Uterus (tissue), 2 donors: ENCODE data around the gene OSBPL2.

Source experiments
- CTCF ChIP-seq, 4 experiments: fragments of 200-600 bp in 2 of 4; fragments of 450-650 bp in 2 of 4; sonication (generic) in 2 of 4; IDR thresholded peaks; one replicate each; pipeline ENCODE4 v1.5.1; 2016 to 2019; ENCODE audit warnings: antibody characterized with exemption in 4 of 4, mild to moderate bottlenecking in 2 of 4, moderate library complexity in 1 of 4
- POLR2A ChIP-seq, 2 donors: fragments of 450-650 bp; IDR thresholded peaks; one replicate each; pipeline ENCODE4 v1.6.1; 2016; ENCODE audit warnings: antibody characterized with exemption in 2 of 2, mild to moderate bottlenecking in 1 of 2, moderate library complexity in 1 of 2

GRCh38 chr20:62248890-62249560, 10.7 kb downstream of the OSBPL2 start:
- no peak for TF ChIP-seq CTCF (IDR thresholded peaks at IDR 0.05)
- TF ChIP-seq POLR2A (IDR thresholded peaks at IDR 0.05), result no peak
